DND-41 (cell line): ENCODE measurements around the gene PHACTR3.

ENCODE experiments used
- ATAC-seq: fragments of 200-7000 bp; cut with Tn5 transposase; 3 replicates; pipeline ENCODE4 v1.9.1; 2021; ENCODE audit warnings: low read depth; ENCODE audit not compliant: insufficient read depth
- DNase-seq: peaks from one replicate; pipeline ENCODE4 v3.0.0-alpha.2; 2020
- H2AFZ ChIP-seq: 2 replicates; pipeline ENCODE4 v1.6.0; 2012; ENCODE audit warnings: low read depth, low read length
- H3K27ac ChIP-seq: 2 replicates; pipeline ENCODE4 v1.5.1; 2012; ENCODE audit warnings: low read length, inconsistent platforms
- H3K27me3 ChIP-seq: fragments of 200-600 bp; sonication (generic); 2 replicates; pipeline ENCODE4 v1.6.0; 2012; ENCODE audit warnings: low read length, mild to moderate bottlenecking, inconsistent platforms; ENCODE audit not compliant: insufficient read depth, poor library complexity
- H3K36me3 ChIP-seq: 2 replicates; pipeline ENCODE4 v1.5.1; 2012; ENCODE audit warnings: low read length, inconsistent platforms; ENCODE audit not compliant: insufficient read depth
- H3K4me1 ChIP-seq: 2 replicates; pipeline ENCODE4 v1.5.1; 2012; ENCODE audit warnings: mild to moderate bottlenecking, low read length; ENCODE audit not compliant: insufficient read depth
- H3K4me2 ChIP-seq: 2 replicates; pipeline ENCODE4 v1.6.0; 2012; ENCODE audit warnings: mild to moderate bottlenecking, moderate library complexity, low read length, inconsistent platforms; ENCODE audit not compliant: insufficient read depth
- H3K4me3 ChIP-seq, 2 experiments: fragments of 200-600 bp in 1 of 2; shearing (Covaris generic) in 1 of 2; 2 replicates each; pipeline ENCODE4 v1.5.1; 2012 to 2016; ENCODE audit warnings: inconsistent platforms in 2 of 2, low read length in 2 of 2, mild to moderate bottlenecking in 2 of 2, low read depth in 1 of 2, moderate library complexity in 1 of 2
- H3K79me2 ChIP-seq: 2 replicates; pipeline ENCODE4 v1.6.0; 2012; ENCODE audit warnings: low read length, inconsistent platforms; ENCODE audit not compliant: insufficient read depth
- H3K9ac ChIP-seq: 2 replicates; pipeline ENCODE4 v1.6.0; 2012; ENCODE audit warnings: low read depth, mild to moderate bottlenecking, inconsistent platforms, low read length, moderate library complexity
- H3K9me3 ChIP-seq: 2 replicates; pipeline ENCODE4 v1.5.1; 2012; ENCODE audit warnings: low read length, moderate library complexity, mild to moderate bottlenecking, inconsistent platforms; ENCODE audit not compliant: insufficient read depth, severe bottlenecking
- H4K20me1 ChIP-seq: 2 replicates; pipeline ENCODE4 v1.6.0; 2012; ENCODE audit warnings: low read length; ENCODE audit not compliant: insufficient read depth
- CTCF ChIP-seq: IDR thresholded peaks from 2 replicates; pipeline ENCODE4 v1.5.1; 2012; ENCODE audit warnings: borderline replicate concordance, low read length, moderate library complexity, mild to moderate bottlenecking; ENCODE audit not compliant: poor library complexity, severe bottlenecking; ENCODE audit errors: extremely low read depth
- EZH2 ChIP-seq: IDR thresholded peaks from 3 replicates; pipeline ENCODE4 v1.6.1; 2012; ENCODE audit warnings: borderline replicate concordance, low read depth, mild to moderate bottlenecking, moderate library complexity, low read length, inconsistent platforms; ENCODE audit not compliant: severe bottlenecking

Gene PHACTR3

GRCh38 chr20:59677586-59677985, 73.2 kb downstream of the PHACTR3 start:
- no peaks in the 10 kb centered on the region for H3K36me3 ChIP-seq
- no peak for DNase-seq
- H3K4me2 ChIP-seq, result no peak overlapping the region
- TF ChIP-seq CTCF (no peak), EZH2 (no peak)
- H3K27me3 ChIP-seq, result peaks cover 41% of the 10 kb centered on the region
- no peaks in the 10 kb centered on the region; the same call in 1 of the 2 replicates for H4K20me1 ChIP-seq
- H3K4me3 ChIP-seq, result no peak overlapping the region
- no peak overlapping the region for H3K9ac ChIP-seq
- no peak overlapping the region for H2AFZ ChIP-seq
- ATAC-seq, result no peak
- H3K9me3 ChIP-seq, result no peaks in the 10 kb centered on the region
- no peaks in the 10 kb centered on the region for H3K4me1 ChIP-seq
- no peaks in the 10 kb centered on the region for H3K79me2 ChIP-seq
- no peak overlapping the region for H3K27ac ChIP-seq

GRCh38 chr20:59678288-59678687, 73.9 kb downstream of the PHACTR3 start:
- no peak overlapping the region for H3K4me2 ChIP-seq
- H3K9ac ChIP-seq, result no peak overlapping the region
- no peak overlapping the region for H2AFZ ChIP-seq
- no peak for TF ChIP-seq EZH2
- TF ChIP-seq CTCF, result no peak
- no peak for ATAC-seq
- no peaks in the 10 kb centered on the region for H3K36me3 ChIP-seq
- H4K20me1 ChIP-seq, result peaks cover 6% of the 10 kb centered on the region; the same call in 1 of the 2 replicates
- no peaks in the 10 kb centered on the region for H3K9me3 ChIP-seq
- no peak overlapping the region for H3K4me3 ChIP-seq
- no peak overlapping the region for H3K27ac ChIP-seq
- H3K79me2 ChIP-seq, result no peaks in the 10 kb centered on the region
- peaks cover 40% of the 10 kb centered on the region for H3K27me3 ChIP-seq
- DNase-seq, result no peak
- H3K4me1 ChIP-seq, result no peaks in the 10 kb centered on the region

GRCh38 chr20:59678951-59679350, 74.6 kb downstream of the PHACTR3 start:
- Histone ChIP-seq H3K9me3 (no peaks in the 10 kb centered on the region), H3K4me1 (no peaks in the 10 kb centered on the region), H3K9ac (no peak overlapping the region), H2AFZ (no peak overlapping the region), H3K4me3 (no peak overlapping the region), H3K27me3 (peaks cover 35% of the 10 kb centered on the region), H3K36me3 (no peaks in the 10 kb centered on the region), H3K79me2 (no peaks in the 10 kb centered on the region), H3K4me2 (no peak overlapping the region), H3K27ac (no peak overlapping the region), H4K20me1 (peaks cover 6% of the 10 kb centered on the region; the same call in 1 of the 2 replicates)
- ATAC-seq (no peak), DNase-seq (no peak)
- no peak for TF ChIP-seq CTCF
- TF ChIP-seq EZH2, result no peak
